OCI-LY1 (cell line): Measurements from ENCODE around the gene THSD7A.

ENCODE experiments used
- CTCF ChIP-seq: fragments of 200-600 bp; sonication (generic), shearing (Covaris generic); IDR thresholded peaks from 2 replicates; pipeline ENCODE4 v1.5.1; 2017; ENCODE audit warnings: mild to moderate bottlenecking, antibody characterized with exemption, low read length, moderate library complexity, mixed read lengths
- EZH2 ChIP-seq: fragments of 200-600 bp; sonication (generic), shearing (Covaris generic); IDR thresholded peaks from 2 replicates; pipeline ENCODE4 v1.8.0; 2017; ENCODE audit warnings: borderline replicate concordance, mixed run types, mild to moderate bottlenecking, antibody characterized with exemption, low read length, moderate library complexity, mixed read lengths

GRCh38 chr7:11648980-11649379 is 183.0 kb downstream of the THSD7A start:
- TF ChIP-seq CTCF = no peak
- no peak for TF ChIP-seq EZH2
